HEK293 (cell line): Measurements from ENCODE around the gene BTF3.

ENCODE experiments used
- CTCF ChIP-seq: fragments of 450-650 bp; formaldehyde crosslinking; IDR thresholded peaks from 2 replicates; pipeline ENCODE4 v1.5.1; 2016; ENCODE audit warnings: missing biosample characterization, missing genetic modification characterization
- REST ChIP-seq: fragments of 450-650 bp; formaldehyde crosslinking; IDR thresholded peaks from 2 replicates; pipeline ENCODE4 v1.5.1; 2016; ENCODE audit warnings: missing biosample characterization, missing genetic modification characterization
- SP2 ChIP-seq: fragments of 450-650 bp; formaldehyde crosslinking; IDR thresholded peaks from 2 replicates; pipeline ENCODE4 v1.5.1; 2016; ENCODE audit warnings: missing biosample characterization, missing genetic modification characterization
- ZBTB21 ChIP-seq: fragments of 450-650 bp; formaldehyde crosslinking; IDR thresholded peaks from 2 replicates; pipeline ENCODE4 v1.5.1; 2017; ENCODE audit warnings: missing biosample characterization, missing genetic modification characterization
- ZFHX2 ChIP-seq: fragments of 450-650 bp; formaldehyde crosslinking; conservative IDR thresholded peaks from 2 replicates; pipeline ENCODE4 v1.5.1; 2016; ENCODE audit warnings: missing biosample characterization, missing genetic modification characterization
- ZFP37 ChIP-seq: fragments of 450-650 bp; formaldehyde crosslinking; IDR thresholded peaks from 2 replicates; pipeline ENCODE4 v1.5.1; 2016; ENCODE audit warnings: missing biosample characterization, missing genetic modification characterization
- ZNF16 ChIP-seq: fragments of 450-650 bp; formaldehyde crosslinking; IDR thresholded peaks from 2 replicates; pipeline ENCODE4 v1.5.1; 2016; ENCODE audit warnings: low read depth, missing biosample characterization, missing genetic modification characterization
- ZNF18 ChIP-seq: fragments of 450-650 bp; formaldehyde crosslinking; IDR thresholded peaks from 2 replicates; pipeline ENCODE4 v1.5.1; 2016; ENCODE audit warnings: missing biosample characterization, missing genetic modification characterization
- ZNF274 ChIP-seq, 2 experiments: fragments of 200-500 bp in 1 of 2; fragments of 450-650 bp in 1 of 2; sonication (Bioruptor generic) in 1 of 2; formaldehyde crosslinking in 1 of 2; IDR thresholded peaks; 2 replicates each; pipeline versions ENCODE4 v1.5.1 to v1.6.1; 2014 to 2016; ENCODE audit warnings: borderline replicate concordance in 1 of 2, inconsistent platforms in 1 of 2, low read length in 1 of 2, missing biosample characterization in 1 of 2, missing genetic modification characterization in 1 of 2
- ZNF280D ChIP-seq: fragments of 450-650 bp; formaldehyde crosslinking; IDR thresholded peaks from 2 replicates; pipeline ENCODE4 v1.5.1; 2016; ENCODE audit warnings: missing biosample characterization, missing genetic modification characterization
- ZNF362 ChIP-seq: fragments of 450-650 bp; formaldehyde crosslinking; IDR thresholded peaks from 2 replicates; pipeline ENCODE4 v1.5.1; 2016; ENCODE audit warnings: missing biosample characterization, missing genetic modification characterization

GRCh38 chr5:73552642-73553041 lies 54.4 kb downstream of the BTF3 start:
- TF ChIP-seq ZNF274 (IDR thresholded peaks at IDR 0.05; ENCODE audit: low read length), result no peak
- no peak for TF ChIP-seq ZNF274 (tag by site-specific recombination; IDR thresholded peaks at IDR 0.05; ENCODE audit: borderline replicate concordance)
- no peak for TF ChIP-seq ZNF280D (tag by site-specific recombination)
- TF ChIP-seq ZFHX2 (tag by site-specific recombination), result no peak
- no peak for TF ChIP-seq ZBTB21 (tag by site-specific recombination)
- TF ChIP-seq REST, result no peak
- no peak for TF ChIP-seq ZNF16 (tag by site-specific recombination)
- TF ChIP-seq ZNF362 (tag by site-specific recombination), result no peak
- TF ChIP-seq SP2 (tag by site-specific recombination), result no peak
- TF ChIP-seq ZNF18, result no peak
- no peak for TF ChIP-seq CTCF (tag by site-specific recombination)
- no peak for TF ChIP-seq ZFP37 (tag by site-specific recombination)
